ENCODE results near the gene KIF18B.

GRCh38 chr17:44922746-44923470, 24.7 kb downstream of the KIF18B start:
- TF ChIP-seq DMTF1 (CRISPR knock-in tag; IDR thresholded peaks at IDR 0.05) (no peak), CC2D1A (CRISPR knock-in tag; IDR thresholded peaks at IDR 0.05) (no peak), CTCF (CRISPR knock-in tag; IDR thresholded peaks at IDR 0.05) (no peak), BHLHE40 (IDR thresholded peaks at IDR 0.05; ENCODE audit: low read length) (no peak)
